Osteoblast (primary cell): ENCODE data around the gene DZIP1L. TPM values are rescaled to one million over a fixed set of nuclear protein-coding genes. Genes with fewer than 3 reads are reported as not detected.

ENCODE experiments used
- DNase-seq: peaks from one replicate; pipeline ENCODE4 v3.0.0; 2011; ENCODE audit warnings: low spot score, mixed read lengths; ENCODE audit not compliant: insufficient read length; ENCODE audit errors: missing footprints
- H2AFZ ChIP-seq: 2 replicates; pipeline ENCODE4 v1.6.0; 2011; ENCODE audit warnings: mild to moderate bottlenecking, low read length
- H3K27ac ChIP-seq: 2 replicates; pipeline ENCODE4 v1.5.1; 2011; ENCODE audit warnings: mild to moderate bottlenecking, low read depth, low read length, moderate library complexity
- H3K27me3 ChIP-seq: 2 replicates; pipeline ENCODE4 v1.6.0; 2012; ENCODE audit warnings: mild to moderate bottlenecking, control low read depth, inconsistent platforms, low read length, moderate library complexity; ENCODE audit not compliant: insufficient read depth
- H3K36me3 ChIP-seq: 2 replicates; pipeline ENCODE4 v1.5.1; 2011; ENCODE audit warnings: mild to moderate bottlenecking, low read length, control low read depth, moderate library complexity; ENCODE audit not compliant: insufficient read depth
- H3K4me1 ChIP-seq: 2 replicates; pipeline ENCODE4 v1.5.1; 2011; ENCODE audit warnings: mild to moderate bottlenecking, low read length, control low read depth, moderate library complexity; ENCODE audit not compliant: insufficient read depth
- H3K4me2 ChIP-seq: 2 replicates; pipeline ENCODE4 v1.6.0; 2011; ENCODE audit warnings: mild to moderate bottlenecking, low read length; ENCODE audit not compliant: insufficient read depth
- H3K4me3 ChIP-seq: fragments of 200-600 bp; sonication (generic); 3 replicates; pipeline ENCODE4 v1.5.1; 2012; ENCODE audit warnings: mild to moderate bottlenecking, low read length, inconsistent platforms; ENCODE audit not compliant: insufficient read depth
- H3K79me2 ChIP-seq: 2 replicates; pipeline ENCODE4 v1.6.0; 2012; ENCODE audit warnings: mild to moderate bottlenecking, low read length, control low read depth, inconsistent platforms; ENCODE audit not compliant: insufficient read depth
- H3K9me3 ChIP-seq: 2 replicates; pipeline ENCODE4 v1.5.1; 2011; ENCODE audit warnings: low read depth, low read length, control low read depth
- H4K20me1 ChIP-seq: 2 replicates; pipeline ENCODE4 v1.6.0; 2012; ENCODE audit warnings: mild to moderate bottlenecking, low read length, control low read depth; ENCODE audit not compliant: insufficient read depth
- CTCF ChIP-seq: IDR thresholded peaks from 2 replicates; pipeline ENCODE4 v1.5.1; 2011; ENCODE audit warnings: mild to moderate bottlenecking, low read depth, low read length, moderate library complexity; ENCODE audit errors: extremely low read depth
- total RNA-seq: library from RNA; depleted of rRNA; stranded (reverse); fragments of >200 nt; gene quantifications from 2 replicates; pipeline ENCODE4 v1.2.3, GENCODE V29; 2012

DZIP1L gene
- total RNA-seq, 1 donor, result 42.3 TPM

GRCh38 chr3:138016065-138016464 lies 99.3 kb downstream of the DZIP1L start:
- Histone ChIP-seq H3K79me2 (no peaks in the 10 kb centered on the region), H3K4me3 (no peak overlapping the region), H3K9me3 (no peaks in the 10 kb centered on the region), H3K4me2 (no peak overlapping the region), H3K4me1 (no peaks in the 10 kb centered on the region), H3K27ac (no peak overlapping the region), H2AFZ (no peak overlapping the region), H4K20me1 (no peaks in the 10 kb centered on the region), H3K27me3 (no peaks in the 10 kb centered on the region), H3K36me3 (no peaks in the 10 kb centered on the region)
- no peak for TF ChIP-seq CTCF
- DNase-seq, result no peak

- DNase-seq, result no peak
- no peaks in the 10 kb centered on the region for H3K36me3 ChIP-seq
- no peak for TF ChIP-seq CTCF
- H3K9me3 ChIP-seq, result no peaks in the 10 kb centered on the region
- peaks cover 11% of the 10 kb centered on the region for H3K4me1 ChIP-seq
- no peak overlapping the region for H3K4me3 ChIP-seq
- no peaks in the 10 kb centered on the region for H3K27me3 ChIP-seq
- H4K20me1 ChIP-seq, result no peaks in the 10 kb centered on the region
- no peaks in the 10 kb centered on the region for H3K79me2 ChIP-seq
- H2AFZ ChIP-seq, result no peak overlapping the region
- H3K4me2 ChIP-seq, result no peak overlapping the region
- no peak overlapping the region for H3K27ac ChIP-seq
Observed at GRCh38 chr3:138012526-138012925, 102.9 kb downstream of the DZIP1L start.

Other genes starting within 250 kb of the DZIP1L start
- gene CLDN18, start 105.4 kb downstream of the DZIP1L start, total RNA-seq, result not detected in 2 replicates
- not detected in 2 replicates for gene A4GNT, start 16.8 kb upstream of the DZIP1L start, total RNA-seq
- 16.3 and 17.1 TPM in 2 replicates for gene DBR1, start 59.3 kb upstream of the DZIP1L start, total RNA-seq
- 45.7 and 59.0 TPM in 2 replicates for gene ARMC8, start 71.7 kb upstream of the DZIP1L start, total RNA-seq
- not detected in 2 replicates for gene NME9, start 214.2 kb upstream of the DZIP1L start, total RNA-seq
- 80.7 and 81.6 TPM in 2 replicates for gene MRAS, start 233.0 kb upstream of the DZIP1L start, total RNA-seq